ENCODE measurements around the gene TSKS. TPM values are rescaled to one million over a fixed set of nuclear protein-coding genes. Genes with fewer than 3 reads are reported as not detected.

The TSKS gene
- total and polyA plus RNA-seq, 2 of the 13 experiments (the other 11 are each of a cell fraction or from before 2014, with no cell fraction given) = 0.03 TPM; not detected in 1

- TF ChIP-seq, protein P1, sequence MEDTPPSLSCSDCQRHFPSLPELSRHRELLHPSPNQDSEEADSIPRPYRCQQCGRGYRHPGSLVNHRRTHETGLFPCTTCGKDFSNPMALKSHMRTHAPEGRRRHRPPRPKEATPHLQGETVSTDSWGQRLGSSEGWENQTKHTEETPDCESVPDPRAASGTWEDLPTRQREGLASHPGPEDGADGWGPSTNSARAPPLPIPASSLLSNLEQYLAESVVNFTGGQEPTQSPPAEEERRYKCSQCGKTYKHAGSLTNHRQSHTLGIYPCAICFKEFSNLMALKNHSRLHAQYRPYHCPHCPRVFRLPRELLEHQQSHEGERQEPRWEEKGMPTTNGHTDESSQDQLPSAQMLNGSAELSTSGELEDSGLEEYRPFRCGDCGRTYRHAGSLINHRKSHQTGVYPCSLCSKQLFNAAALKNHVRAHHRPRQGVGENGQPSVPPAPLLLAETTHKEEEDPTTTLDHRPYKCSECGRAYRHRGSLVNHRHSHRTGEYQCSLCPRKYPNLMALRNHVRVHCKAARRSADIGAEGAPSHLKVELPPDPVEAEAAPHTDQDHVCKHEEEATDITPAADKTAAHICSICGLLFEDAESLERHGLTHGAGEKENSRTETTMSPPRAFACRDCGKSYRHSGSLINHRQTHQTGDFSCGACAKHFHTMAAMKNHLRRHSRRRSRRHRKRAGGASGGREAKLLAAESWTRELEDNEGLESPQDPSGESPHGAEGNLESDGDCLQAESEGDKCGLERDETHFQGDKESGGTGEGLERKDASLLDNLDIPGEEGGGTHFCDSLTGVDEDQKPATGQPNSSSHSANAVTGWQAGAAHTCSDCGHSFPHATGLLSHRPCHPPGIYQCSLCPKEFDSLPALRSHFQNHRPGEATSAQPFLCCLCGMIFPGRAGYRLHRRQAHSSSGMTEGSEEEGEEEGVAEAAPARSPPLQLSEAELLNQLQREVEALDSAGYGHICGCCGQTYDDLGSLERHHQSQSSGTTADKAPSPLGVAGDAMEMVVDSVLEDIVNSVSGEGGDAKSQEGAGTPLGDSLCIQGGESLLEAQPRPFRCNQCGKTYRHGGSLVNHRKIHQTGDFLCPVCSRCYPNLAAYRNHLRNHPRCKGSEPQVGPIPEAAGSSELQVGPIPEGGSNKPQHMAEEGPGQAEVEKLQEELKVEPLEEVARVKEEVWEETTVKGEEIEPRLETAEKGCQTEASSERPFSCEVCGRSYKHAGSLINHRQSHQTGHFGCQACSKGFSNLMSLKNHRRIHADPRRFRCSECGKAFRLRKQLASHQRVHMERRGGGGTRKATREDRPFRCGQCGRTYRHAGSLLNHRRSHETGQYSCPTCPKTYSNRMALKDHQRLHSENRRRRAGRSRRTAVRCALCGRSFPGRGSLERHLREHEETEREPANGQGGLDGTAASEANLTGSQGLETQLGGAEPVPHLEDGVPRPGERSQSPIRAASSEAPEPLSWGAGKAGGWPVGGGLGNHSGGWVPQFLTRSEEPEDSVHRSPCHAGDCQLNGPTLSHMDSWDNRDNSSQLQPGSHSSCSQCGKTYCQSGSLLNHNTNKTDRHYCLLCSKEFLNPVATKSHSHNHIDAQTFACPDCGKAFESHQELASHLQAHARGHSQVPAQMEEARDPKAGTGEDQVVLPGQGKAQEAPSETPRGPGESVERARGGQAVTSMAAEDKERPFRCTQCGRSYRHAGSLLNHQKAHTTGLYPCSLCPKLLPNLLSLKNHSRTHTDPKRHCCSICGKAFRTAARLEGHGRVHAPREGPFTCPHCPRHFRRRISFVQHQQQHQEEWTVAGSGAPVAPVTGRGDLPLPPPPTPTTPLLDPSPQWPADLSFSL (CRISPR knock-in tag; IDR thresholded peaks at IDR 0.05) = no peak
- no peak for TF ChIP-seq CBX5 (CRISPR knock-in tag; IDR thresholded peaks at IDR 0.05; ENCODE audit: borderline replicate concordance)
- TF ChIP-seq ZNF337 (CRISPR knock-in tag; IDR thresholded peaks at IDR 0.05; ENCODE audit: borderline replicate concordance, low read depth) = no peak
- no peak for TF ChIP-seq CBFB (CRISPR knock-in tag; IDR thresholded peaks at IDR 0.05)
- no peak for TF ChIP-seq RFX1 (IDR thresholded peaks at IDR 0.05)
- TF ChIP-seq HMG20A (CRISPR knock-in tag; IDR thresholded peaks at IDR 0.05; ENCODE audit: borderline replicate concordance) = no peak
- no peak for TF ChIP-seq ZNF780A (CRISPR knock-in tag; IDR thresholded peaks at IDR 0.05)
Observed at GRCh38 chr19:49772850-49773432, 9.8 kb upstream of the TSKS start (continued).
